ENCODE results near the gene ZMYND8. TPM values are rescaled to one million over a fixed set of nuclear protein-coding genes. Genes with fewer than 3 reads are reported as not detected.
"Not testable (repeated sequence)": the region's sequence is repeated elsewhere in the genome, so short reads cannot be mapped to it uniquely, and the experiment has no call there.

The ZMYND8 gene
- polyA plus RNA-seq, 1 donor from 2014 or later = 16.7 TPM

DNA sequence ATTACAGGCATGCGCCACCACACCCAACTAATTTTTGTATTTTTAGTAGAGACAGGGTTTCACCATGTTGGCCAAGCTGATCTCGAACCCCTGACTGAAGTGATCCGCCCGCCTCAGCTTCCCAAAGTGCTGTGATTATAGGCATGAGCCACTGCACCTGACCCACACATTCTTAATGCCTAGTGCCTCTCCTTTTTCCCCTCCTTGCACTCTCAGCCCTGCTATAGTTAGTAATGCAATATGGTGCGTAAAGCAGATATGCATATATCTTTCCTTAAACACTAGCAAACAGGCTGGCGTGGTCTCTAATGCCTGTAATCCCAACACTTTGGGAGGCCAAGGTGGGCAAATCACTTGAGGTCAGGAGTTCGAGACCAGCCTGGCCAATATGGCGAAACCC, 68.0 kb downstream of the ZMYND8 start:
- not testable (repeated sequence) for H3K36me3 Mint-ChIP-seq, H3K9me3 Mint-ChIP-seq, H3K27me3 Mint-ChIP-seq, H3K4me3 Mint-ChIP-seq, H3K4me1 Mint-ChIP-seq, H3K27ac Mint-ChIP-seq

DNA sequence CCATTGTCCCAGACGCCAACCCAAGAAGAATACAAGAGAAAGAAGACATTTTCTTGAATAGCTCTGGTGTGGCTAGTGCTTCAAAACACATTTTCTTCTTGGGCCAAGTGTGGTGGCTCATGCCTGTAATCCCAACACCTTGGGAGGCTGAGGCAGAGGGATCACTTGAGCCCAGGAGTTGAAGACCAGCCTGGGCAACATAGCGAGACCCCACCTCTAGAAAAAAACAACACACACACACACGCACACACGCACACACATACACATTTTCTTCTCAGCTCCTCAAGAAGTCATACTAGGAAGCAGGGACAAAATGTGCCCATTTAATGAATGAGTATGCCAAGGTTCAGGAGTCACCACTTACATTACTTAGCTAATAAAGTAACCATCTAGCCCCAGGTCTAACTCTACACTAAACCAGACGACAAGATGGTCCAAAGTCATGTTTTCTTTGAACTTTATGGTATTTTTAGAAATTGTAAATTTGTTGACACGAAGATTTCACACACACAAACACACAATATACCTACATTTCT, 68.8 kb downstream of the ZMYND8 start:
- peak overlapping the region in 1 of 3 donors; percentile 31 for H3K27ac Mint-ChIP-seq
- H3K9me3 Mint-ChIP-seq = no peaks in the 10 kb centered on the region
- H3K4me1 Mint-ChIP-seq = no peaks in the 10 kb centered on the region
- no peak overlapping the region for H3K4me3 Mint-ChIP-seq
- peaks cover 4% of the 10 kb centered on the region for H3K36me3 Mint-ChIP-seq
- H3K27me3 Mint-ChIP-seq = no peaks in the 10 kb centered on the region

DNA sequence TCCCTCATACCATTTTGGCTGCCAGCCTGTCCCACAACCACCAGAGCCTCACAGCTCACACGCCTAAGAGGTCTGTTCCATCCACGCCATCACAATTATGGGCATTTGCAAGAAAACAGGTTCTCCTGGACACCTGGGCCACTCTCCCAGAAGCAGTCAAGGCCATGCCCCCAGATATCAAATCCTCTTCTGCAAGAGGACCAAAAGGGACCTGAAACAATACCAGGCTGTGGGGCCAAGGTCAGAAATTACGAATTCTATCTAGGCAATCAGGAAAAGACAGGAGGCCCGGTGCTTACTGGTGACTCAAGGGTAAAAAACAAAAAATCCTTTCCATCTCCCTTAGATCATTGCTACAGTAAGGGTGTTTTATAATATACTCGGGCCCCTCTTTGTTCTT, 69.8 kb downstream of the ZMYND8 start:
- Mint-ChIP-seq H3K27me3 (no peaks in the 10 kb centered on the region), H3K36me3 (peaks cover 4% of the 10 kb centered on the region), H3K9me3 (no peaks in the 10 kb centered on the region), H3K27ac (peak overlapping the region in 1 of 3 donors; percentile 67), H3K4me3 (no peak overlapping the region), H3K4me1 (no peaks in the 10 kb centered on the region)

DNA sequence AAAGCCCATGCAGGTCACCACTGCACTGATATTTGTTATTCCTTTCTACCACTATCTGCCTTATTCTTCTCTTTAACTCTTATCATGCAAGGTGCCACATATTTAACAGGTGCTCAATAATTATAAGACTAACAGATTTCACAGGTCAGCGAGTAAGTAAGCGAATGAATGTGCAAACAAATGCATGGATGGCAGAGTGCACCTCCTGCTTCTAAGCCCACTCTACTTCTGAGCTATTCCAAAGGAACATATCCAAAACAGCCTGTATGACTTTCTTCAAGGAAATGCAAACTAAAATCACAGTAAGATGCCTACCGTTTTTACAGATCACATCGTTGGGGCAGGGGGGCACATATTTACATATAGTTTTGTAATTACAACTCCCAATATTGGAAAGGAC, 71.3 kb downstream of the ZMYND8 start:
- H3K4me1 Mint-ChIP-seq = peaks cover 0 to 1% (median 0%) of the 10 kb centered on the region in 3 donors
- no peaks in the 10 kb centered on the region for H3K27me3 Mint-ChIP-seq
- no peak overlapping the region for H3K27ac Mint-ChIP-seq
- H3K9me3 Mint-ChIP-seq = no peaks in the 10 kb centered on the region
- H3K36me3 Mint-ChIP-seq = peaks cover 1% of the 10 kb centered on the region
- no peak overlapping the region for H3K4me3 Mint-ChIP-seq

DNA sequence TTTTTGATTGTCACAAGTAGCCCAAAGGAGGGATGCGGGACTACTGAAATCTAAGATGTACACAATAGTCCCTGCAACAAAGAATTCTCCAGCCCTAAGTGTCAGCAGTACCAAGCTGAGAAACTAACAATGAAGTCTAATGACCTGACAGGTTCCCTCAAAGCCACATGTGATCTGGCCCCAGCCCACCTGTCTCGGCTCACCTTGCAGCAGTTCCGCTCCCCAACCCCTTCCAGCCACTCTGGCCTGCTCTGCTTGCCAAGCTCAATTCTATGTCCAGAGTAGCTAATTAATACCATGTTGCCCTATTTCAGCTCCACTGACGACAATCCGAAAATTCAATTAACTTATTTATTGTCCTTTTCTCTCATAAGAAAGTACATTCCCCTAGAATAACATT, 72.1 kb downstream of the ZMYND8 start:
- peak overlapping the region in 1 of 3 donors; percentile 5 for H3K27ac Mint-ChIP-seq
- peaks cover 0 to 2% (median 0%) of the 10 kb centered on the region in 3 donors for H3K4me1 Mint-ChIP-seq
- H3K4me3 Mint-ChIP-seq = no peak overlapping the region
- no peaks in the 10 kb centered on the region for H3K27me3 Mint-ChIP-seq
- no peaks in the 10 kb centered on the region for H3K9me3 Mint-ChIP-seq
- peaks cover 1% of the 10 kb centered on the region for H3K36me3 Mint-ChIP-seq

DNA sequence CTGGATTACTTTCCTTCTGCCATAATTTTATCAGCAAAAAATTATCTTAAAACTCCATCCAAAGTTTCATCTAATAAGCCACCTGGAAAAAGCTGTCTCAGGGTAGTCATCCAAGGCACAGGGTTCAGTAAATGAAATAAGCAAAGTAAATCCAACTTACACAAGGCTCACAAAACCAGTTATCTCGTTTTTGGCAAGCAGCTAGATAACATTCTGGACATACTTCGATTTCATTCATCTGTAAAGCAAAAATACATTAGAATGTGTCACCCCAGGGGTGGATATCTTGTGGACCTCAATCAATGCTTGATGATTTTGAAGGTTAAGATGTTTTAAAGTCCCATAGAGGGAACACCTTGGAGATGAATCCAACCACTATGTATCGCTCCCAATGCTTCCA, 73.1 kb downstream of the ZMYND8 start:
- peaks cover 0 to 2% (median 2%) of the 10 kb centered on the region in 3 donors for H3K4me1 Mint-ChIP-seq
- no peaks in the 10 kb centered on the region for H3K9me3 Mint-ChIP-seq
- H3K36me3 Mint-ChIP-seq = peaks cover 1% of the 10 kb centered on the region
- no peaks in the 10 kb centered on the region for H3K27me3 Mint-ChIP-seq
- peak overlapping the region in 1 of 3 donors; percentile 83 for H3K27ac Mint-ChIP-seq
- H3K4me3 Mint-ChIP-seq = no peak overlapping the region

DNA sequence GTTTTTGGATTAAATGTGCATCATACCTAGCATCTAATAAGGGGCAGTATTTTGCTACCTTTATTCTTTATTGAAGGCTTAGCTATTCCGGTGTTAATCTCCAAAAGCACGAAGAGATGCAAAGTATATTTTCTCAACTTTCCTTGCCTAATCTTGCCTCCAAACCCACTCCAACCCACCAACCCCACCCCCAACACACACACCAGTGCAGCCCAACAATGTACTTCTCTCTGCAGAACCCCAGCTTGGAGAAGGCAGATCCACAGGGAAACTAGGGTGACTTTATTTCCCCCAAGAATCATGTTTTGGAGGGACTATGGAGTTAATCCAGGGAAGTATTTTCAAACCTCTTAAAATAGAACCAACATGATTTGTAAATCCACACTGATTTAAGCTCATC, 73.6 kb downstream of the ZMYND8 start:
- no peak overlapping the region for H3K4me3 Mint-ChIP-seq
- no peaks in the 10 kb centered on the region for H3K27me3 Mint-ChIP-seq
- no peaks in the 10 kb centered on the region for H3K9me3 Mint-ChIP-seq
- H3K4me1 Mint-ChIP-seq = peaks cover 0 to 5% (median 2%) of the 10 kb centered on the region in 3 donors
- H3K36me3 Mint-ChIP-seq = peaks cover 3% of the 10 kb centered on the region
- H3K27ac Mint-ChIP-seq = no peak overlapping the region

DNA sequence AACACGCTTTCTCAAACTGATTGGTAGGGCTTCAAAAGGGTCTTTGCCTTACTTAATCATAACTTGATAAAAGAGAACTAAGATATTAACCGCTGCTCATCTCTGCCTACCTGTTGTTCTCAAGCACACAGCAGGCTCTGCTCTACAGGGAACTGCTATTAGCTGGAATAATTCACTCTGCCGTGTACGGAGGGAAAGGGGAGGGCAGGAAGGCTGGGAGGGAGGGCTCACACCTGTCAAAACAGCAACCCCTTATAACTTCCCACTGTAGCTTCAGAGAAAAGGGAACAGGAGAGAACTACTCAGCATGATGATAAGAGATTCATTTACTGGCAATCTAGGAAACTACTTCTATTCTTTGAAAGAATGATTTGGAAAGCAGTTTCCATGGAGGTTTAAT, 75.1 kb downstream of the ZMYND8 start:
- Mint-ChIP-seq H3K27ac (peak overlapping the region in 1 of 3 donors; percentile 16), H3K4me3 (no peak overlapping the region), H3K9me3 (no peaks in the 10 kb centered on the region), H3K36me3 (peaks cover 2% of the 10 kb centered on the region), H3K27me3 (no peaks in the 10 kb centered on the region), H3K4me1 (peaks cover 0 to 5% (median 2%) of the 10 kb centered on the region in 3 donors)

DNA sequence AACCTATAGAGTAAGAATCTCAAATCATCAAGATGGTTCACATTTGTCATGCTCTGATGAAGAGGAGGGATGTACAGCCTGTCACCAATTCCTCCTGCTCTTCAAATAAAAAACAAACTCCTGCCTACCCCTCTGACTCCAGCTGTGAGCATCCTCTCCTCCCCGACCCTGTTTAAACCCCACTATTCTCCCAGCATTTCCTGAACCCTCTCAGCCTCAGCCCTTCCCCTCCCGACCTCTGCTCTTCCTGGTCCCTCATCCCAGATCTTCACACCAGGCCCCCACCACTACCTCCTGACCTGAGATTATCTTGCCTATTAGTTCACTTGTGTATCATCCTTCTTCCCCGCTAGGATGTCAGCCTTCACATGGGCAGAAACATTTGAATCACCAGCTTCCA, 75.8 kb downstream of the ZMYND8 start:
- H3K27me3 Mint-ChIP-seq = no peaks in the 10 kb centered on the region
- no peak overlapping the region for H3K4me3 Mint-ChIP-seq
- H3K9me3 Mint-ChIP-seq = no peaks in the 10 kb centered on the region
- H3K4me1 Mint-ChIP-seq = peaks cover 0 to 5% (median 4%) of the 10 kb centered on the region in 3 donors
- H3K36me3 Mint-ChIP-seq = peaks cover 6% of the 10 kb centered on the region
- H3K27ac Mint-ChIP-seq = peak overlapping the region; percentile 16 to 60 (median 32)

DNA sequence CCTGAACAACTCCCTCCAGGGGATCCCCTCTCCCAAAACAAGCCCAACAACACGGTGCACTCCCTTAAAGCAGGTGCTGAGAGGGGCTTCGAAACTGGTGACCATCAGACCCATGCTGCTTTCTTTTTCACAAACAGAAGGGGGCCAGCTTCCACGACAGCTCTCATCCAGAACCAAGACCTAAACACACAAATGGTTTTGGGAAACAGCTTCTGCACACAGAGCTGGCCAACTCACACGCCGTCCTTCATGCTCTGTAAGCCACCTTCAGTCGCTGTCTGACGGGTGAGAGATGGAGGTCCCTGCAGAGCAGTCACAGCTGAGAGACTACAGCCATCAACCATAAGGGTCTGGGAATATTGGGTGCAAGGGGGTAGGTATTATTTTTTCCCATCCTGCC, 76.3 kb downstream of the ZMYND8 start:
- Mint-ChIP-seq H3K9me3 (no peaks in the 10 kb centered on the region), H3K4me3 (no peak overlapping the region), H3K36me3 (peaks cover 6% of the 10 kb centered on the region), H3K27ac (no peak overlapping the region), H3K27me3 (no peaks in the 10 kb centered on the region), H3K4me1 (peaks cover 0 to 6% (median 5%) of the 10 kb centered on the region in 3 donors)

DNA sequence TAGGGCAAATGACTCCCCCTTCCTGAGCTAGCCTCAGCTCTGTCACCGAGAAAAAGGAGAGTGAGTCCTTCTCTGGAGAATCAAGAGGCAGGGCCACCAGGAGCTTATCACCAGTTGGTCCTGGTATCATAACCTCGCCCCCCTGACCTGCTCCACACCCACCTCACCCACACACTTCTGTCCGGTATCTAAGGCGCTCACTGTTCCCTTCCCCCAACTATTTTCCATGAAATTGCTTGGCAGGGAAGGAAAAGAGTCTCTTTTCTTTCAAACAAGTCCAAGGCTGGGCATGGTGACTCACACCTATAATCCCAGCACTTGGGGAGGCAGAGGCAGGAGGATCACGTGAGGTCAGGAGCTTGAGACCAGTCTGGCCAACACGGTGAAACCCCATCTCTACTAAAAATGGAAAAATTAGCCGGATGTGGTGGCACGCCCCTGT, 77.6 kb downstream of the ZMYND8 start:
- Mint-ChIP-seq H3K36me3 (peaks cover 6% of the 10 kb centered on the region), H3K27ac (no peak overlapping the region), H3K27me3 (no peaks in the 10 kb centered on the region), H3K4me1 (peaks cover 5 to 16% (median 12%) of the 10 kb centered on the region in 3 donors), H3K4me3 (no peak overlapping the region), H3K9me3 (no peaks in the 10 kb centered on the region)

DNA sequence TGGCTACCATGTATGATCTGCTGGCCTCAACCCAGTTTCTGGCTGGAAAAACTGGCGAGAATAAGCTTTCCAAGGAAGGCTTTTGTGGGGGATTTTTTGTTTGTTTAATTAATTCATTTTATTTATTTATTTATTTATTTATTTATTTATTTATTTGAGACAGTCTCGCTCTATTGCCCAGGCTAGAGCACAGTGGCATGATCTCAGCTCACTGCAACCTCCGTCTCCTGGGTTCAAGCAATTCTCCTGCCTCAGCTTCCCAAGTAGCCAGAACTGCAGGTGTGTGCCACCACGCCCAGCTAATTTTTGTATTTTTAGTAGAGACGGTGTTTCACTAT, 79.0 kb downstream of the ZMYND8 start:
- not testable (repeated sequence) for H3K36me3 Mint-ChIP-seq
- peak overlapping the region in 2 of 3 donors; percentile 63 to 77 for H3K27ac Mint-ChIP-seq

DNA sequence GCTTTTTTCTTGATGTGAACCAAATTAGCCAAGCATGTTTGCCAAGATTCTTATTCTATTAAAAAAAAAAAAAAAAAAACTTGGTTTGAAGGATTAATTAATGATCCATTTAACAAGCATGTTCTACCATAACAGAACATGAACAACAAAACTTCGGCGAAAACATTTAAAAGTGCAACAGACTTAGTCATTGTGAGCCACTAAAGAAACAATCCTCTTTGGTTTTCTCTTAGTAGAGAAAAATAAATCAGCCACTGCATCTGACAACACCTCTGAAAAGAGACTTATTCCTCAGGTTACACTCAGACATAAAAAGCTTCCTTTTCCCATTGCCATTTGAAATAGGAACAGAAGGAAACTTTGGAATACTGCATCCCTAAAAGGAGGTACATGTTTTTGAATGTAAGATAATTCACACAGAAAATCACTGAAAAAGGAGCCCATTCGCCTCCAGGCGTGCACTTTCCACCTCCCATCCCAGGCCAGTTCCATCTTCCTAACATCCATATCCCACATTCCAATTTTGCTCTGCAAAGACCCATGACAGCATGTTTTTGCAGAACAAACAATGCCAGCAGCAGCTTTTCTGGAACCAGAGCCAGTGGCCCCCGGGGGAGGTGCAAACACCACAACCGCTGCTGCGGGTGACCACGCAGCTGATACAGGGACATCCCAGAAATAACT, 79.5 kb downstream of the ZMYND8 start:
- H3K9me3 Mint-ChIP-seq = no peaks in the 10 kb centered on the region
- peak overlapping the region in 1 of 3 donors; percentile 64 for H3K27ac Mint-ChIP-seq
- H3K4me3 Mint-ChIP-seq = no peak overlapping the region
- peaks cover 16 to 27% (median 17%) of the 10 kb centered on the region in 3 donors for H3K4me1 Mint-ChIP-seq
- peaks cover 6% of the 10 kb centered on the region for H3K36me3 Mint-ChIP-seq
- no peaks in the 10 kb centered on the region for H3K27me3 Mint-ChIP-seq

More for the DNA sequence above, 79.0 kb downstream of the ZMYND8 start:
- H3K27me3 Mint-ChIP-seq, H3K9me3 Mint-ChIP-seq, H3K4me3 Mint-ChIP-seq: not testable (repeated sequence)
- H3K4me1 Mint-ChIP-seq = peaks cover 16 to 26% (median 17%) of the 10 kb centered on the region in 3 donors

DNA sequence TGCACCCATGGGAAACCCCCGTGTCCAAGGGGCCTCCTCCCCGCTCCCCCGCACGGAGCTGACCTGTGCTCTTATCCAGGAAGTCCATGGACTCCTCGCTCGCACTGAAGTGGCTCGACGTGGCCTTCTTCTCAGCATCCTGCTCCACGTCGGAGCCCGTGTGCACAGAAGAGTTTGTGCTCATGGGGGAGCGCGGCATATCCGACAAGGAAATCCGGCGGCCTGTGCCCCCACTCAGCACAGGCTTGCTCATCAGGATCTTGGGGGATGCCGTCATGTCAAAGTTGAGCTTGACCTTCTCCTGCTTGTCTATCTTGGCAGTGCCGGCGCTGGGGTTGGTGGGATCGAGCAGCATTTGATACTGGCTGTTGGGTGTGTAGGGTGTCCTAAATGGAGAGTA, 80.2 kb downstream of the ZMYND8 start:
- no peak overlapping the region for H3K27ac Mint-ChIP-seq
- peaks cover 16 to 27% (median 18%) of the 10 kb centered on the region in 3 donors for H3K4me1 Mint-ChIP-seq
- H3K4me3 Mint-ChIP-seq = no peak overlapping the region
- H3K36me3 Mint-ChIP-seq = peaks cover 6% of the 10 kb centered on the region
- no peaks in the 10 kb centered on the region for H3K27me3 Mint-ChIP-seq
- no peaks in the 10 kb centered on the region for H3K9me3 Mint-ChIP-seq

DNA sequence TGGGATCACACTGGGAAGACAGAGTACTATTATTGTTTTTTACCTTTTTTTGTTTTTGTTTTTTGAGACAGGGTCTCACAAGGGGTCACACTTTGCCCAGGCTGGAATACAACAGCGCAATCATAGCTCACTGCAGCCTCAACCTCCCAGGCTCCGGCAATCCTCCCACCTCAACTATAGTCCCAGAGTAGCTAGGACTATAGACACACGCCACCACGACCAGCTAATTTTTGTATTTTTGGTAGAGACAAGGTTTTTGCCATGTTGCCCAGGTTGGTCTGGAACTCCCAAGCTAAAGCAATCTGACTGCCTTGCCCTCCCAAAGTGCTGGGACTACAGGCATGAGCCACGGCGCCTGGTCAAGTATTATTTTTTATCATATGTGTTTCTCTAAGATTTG, 81.0 kb downstream of the ZMYND8 start:
- H3K27ac Mint-ChIP-seq = peak overlapping the region in 1 of 3 donors; percentile 63
- H3K4me1 Mint-ChIP-seq = peaks cover 16 to 27% (median 18%) of the 10 kb centered on the region in 3 donors
- no peaks in the 10 kb centered on the region for H3K9me3 Mint-ChIP-seq
- peak overlapping the region in 1 of 4 donors; percentile 73 for H3K4me3 Mint-ChIP-seq
- H3K36me3 Mint-ChIP-seq = peaks cover 6% of the 10 kb centered on the region
- H3K27me3 Mint-ChIP-seq = no peaks in the 10 kb centered on the region
